GM10847 (cell line): ENCODE results near the gene C12orf60.

Experiments
- POLR2A ChIP-seq: IDR thresholded peaks from 2 replicates; pipeline ENCODE4 v1.6.1; 2011; ENCODE audit not compliant: insufficient read length; ENCODE audit errors: extremely low read depth

The C12orf60 gene

DNA sequence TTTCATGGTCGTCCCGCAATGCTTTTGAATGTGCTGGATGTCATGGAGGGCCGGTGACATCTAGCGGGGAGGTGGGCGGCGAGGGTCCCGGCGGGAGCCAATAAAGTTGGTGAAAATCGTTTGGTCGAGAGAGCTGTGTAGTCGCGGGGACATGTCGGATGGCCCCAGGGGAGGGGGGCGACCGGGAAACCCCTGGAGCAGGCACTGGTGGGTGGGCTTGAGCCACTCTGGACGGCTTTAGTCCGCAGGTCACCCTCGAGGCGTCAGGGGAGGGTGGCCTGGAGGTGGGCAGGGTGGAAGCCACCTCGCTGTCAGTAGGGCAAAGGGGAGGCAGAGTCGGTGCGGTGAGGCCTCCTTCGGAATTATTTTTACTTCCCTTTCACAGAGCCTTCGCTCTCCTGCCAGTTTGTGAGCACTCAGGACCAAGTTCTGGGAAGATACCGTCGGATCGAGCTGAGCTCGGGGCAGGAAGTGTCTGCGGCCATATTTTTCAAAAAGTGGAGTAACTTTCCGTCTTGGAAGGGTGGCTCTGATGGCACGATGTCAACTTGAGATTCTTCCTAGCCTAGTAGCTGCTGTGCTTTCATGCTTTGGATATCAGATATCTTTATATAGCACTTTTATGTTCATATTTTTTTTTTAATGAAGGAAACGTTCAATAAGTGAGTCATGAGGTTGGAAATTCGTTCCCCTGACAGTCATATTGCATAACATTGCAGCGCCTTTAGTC lies 28.4 kb upstream of the C12orf60 start:
- no peak for TF ChIP-seq POLR2A

DNA sequence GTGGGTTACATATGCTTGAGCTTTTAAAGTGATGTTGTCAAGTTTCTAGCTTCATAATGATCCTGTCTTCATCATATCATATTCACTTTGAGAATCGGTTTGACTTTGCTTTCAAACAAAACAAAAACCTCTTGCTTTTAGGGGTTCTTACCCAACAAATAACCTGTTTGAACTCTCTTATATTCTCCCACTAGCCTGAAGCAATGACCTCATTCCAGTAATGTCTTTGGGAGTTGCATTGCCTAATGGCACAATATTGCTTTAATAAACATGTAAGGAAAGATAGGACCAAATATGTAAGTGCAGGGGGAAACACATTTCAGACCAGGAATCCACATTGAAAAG lies 27.9 kb upstream of the C12orf60 start:
- no peak for TF ChIP-seq POLR2A

DNA sequence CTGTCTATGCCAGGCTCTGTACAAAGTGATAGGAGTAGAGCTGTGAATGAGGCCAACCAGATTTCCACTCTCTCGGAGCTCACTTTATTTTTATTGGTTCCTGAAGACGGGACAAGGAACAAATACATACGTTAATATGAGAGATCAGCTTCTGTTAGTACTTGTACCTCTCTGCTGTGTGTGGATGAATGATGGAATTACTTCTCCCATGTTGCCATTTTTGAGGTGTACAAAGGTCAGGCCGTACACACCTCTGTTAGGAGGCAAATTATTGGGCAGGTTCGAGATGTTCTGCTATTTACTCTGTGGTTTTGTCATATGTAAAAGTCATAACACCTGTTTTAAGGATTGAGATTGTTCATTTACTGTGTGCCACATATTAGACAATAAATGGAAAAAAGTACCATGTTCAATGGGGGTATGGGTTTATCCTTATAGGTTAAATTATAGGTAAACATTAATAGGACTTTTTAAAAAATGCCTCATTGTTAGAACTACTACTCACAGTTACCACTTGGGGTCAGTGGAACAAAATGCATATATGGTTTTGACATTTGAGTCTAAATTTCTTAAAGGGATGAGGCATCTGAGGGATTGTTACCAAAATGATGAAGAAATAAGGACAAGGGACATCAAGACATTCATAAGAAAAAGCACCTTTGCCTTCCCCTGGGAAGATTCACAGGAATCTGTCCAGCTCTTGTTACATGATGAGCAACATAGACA lies 27.1 kb upstream of the C12orf60 start:
- TF ChIP-seq POLR2A, result no peak

DNA sequence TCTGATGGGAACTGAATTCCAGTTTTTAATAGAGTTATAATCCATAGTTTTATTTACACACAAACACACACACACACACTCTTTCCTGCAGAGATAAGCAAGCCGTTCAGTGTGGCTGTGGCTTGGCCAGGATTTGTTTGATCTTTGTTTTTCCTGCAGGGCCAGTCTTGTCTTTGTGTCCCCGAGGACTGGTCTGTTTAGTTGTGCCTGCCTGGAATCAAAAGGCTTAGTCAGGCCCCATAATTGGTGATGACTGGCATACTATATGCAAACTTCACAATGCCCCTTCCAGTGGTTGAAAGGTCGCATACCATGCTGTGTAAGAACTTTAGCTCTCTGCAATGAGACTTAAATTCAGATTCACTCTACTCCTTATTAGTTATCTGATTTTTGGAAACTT lies 26.2 kb upstream of the C12orf60 start:
- no peak for TF ChIP-seq POLR2A

DNA sequence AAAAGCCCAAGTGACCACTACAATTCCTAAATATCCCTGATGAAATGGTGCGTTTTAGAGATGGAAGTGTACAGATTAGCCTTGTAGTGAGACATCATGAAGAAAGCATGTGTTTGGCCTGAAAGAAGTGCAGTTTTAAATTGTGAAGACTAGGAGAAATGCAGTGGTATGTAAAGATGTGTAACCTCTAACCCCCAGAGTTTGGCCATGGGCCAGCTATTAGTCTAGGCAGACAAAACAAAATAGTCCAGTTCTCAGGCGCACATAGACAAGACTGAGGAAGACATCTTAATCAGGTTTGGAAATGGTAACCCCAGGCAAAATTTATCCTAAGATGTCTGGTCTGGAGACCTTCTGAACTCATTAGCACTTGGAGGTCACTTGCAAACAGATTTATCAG lies 23.6 kb upstream of the C12orf60 start:
- TF ChIP-seq POLR2A, result no peak

DNA sequence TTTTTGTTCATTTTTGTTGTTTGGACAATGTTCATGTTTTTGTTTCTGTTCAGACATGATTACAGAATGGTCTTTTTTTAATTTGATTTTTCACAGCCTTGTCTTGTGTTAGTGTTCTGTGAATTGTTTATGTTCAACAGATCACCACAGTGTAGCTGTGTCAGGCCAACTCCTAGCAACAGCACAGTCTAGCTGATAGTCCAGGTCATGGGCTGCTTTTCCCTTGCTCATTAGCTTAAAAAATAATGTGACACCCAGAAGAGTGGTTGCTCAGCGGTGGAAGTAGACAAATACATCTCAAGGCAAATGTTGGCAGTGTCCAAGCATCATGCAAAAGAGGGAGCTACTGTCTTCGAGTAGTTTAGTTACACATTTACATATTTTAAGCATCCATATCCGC lies 22.6 kb upstream of the C12orf60 start:
- TF ChIP-seq POLR2A, result no peak

DNA sequence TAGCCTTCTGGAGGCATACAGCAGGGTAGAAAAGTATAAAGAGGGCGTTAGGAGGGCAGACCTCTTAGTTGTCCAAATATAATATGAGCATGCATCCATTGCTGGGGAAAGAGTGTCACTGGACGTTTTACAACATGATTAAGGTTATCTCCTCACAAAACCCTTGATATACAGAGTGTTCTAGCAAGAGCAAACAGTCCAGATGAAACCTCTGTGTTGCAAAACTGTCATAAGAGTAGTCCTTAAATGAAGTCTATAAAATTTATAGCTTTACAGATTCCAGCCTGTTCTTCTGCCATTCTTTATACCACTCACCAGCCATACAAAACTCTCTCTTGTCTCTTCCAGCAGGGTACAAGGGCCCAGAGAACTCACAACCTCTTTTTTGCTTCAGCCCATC lies 21.9 kb upstream of the C12orf60 start:
- TF ChIP-seq POLR2A, result no peak

DNA sequence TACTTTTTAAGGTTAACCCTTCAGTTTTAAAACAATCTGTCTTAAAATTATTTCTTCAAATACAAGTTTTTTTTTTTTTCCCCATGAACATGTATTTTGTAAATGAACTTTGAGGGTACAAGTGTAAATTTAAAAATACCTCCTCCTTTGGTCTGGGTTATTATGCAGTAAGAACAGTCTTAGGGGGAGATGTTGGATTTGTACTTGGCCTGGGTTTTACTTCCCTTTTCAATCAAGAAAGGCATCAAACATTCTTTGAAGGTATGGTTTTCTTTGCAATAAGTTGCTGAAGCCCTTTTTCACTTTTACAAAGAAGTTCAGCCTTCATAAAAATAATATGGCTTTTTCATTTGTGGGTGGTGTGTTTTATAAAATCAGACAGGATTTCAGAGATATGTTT lies 20.7 kb upstream of the C12orf60 start:
- no peak for TF ChIP-seq POLR2A

DNA sequence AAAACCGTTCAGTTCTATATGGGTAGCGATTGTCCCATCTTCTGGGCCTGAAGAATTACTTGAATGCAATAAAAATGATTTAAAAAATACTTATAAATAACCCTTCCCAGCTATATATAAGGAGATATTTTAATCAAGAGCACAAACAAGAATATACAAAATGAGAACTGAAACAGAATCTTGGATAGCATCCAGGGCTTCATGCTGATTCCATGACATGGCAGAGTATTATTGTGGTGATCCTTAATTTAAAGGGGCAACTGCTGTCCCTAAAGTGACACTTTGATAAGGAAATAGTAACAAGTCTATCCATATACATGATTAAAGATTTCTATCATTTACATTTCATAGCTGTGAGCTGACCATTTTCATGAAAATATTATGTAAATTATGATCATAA lies 19.0 kb upstream of the C12orf60 start:
- no peak for TF ChIP-seq POLR2A

DNA sequence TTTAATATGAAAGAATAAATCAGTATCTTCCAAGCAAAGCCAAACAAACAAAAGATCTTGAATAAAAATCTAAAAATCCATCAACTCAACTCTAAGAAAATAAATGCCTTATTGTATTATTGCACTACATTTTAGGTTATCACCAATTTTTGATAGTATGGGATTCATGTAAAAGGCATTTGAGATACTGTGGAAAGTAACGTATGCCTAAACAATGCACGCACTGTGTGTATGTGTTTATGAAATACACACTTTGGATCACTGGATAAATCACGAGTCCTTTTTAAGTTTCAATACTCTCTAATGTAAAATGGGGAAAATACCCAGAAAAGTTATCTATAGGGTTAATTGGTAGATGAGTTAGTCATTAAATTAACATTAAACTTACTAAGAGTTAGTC lies 17.9 kb upstream of the C12orf60 start:
- no peak for TF ChIP-seq POLR2A

DNA sequence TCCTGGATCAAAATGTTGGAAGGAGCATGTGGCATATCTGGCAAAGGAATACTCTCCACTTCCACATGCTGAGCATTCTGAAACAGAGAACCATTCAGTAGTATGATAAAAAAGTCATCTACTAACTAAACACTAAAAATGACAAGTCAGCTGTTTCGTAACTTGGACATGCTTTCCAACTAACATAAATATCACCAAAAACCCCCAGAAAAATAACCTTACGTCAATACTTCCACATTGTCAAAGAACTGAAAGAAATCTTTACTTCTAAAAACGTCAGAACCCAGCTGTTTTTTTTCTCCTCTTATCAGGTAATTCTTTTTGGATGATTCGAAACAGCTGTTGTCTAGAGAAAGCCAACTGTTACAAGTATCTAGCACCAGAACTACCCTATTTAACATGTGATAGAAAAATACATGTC lies 8.4 kb upstream of the C12orf60 start:
- TF ChIP-seq POLR2A, result no peak

DNA sequence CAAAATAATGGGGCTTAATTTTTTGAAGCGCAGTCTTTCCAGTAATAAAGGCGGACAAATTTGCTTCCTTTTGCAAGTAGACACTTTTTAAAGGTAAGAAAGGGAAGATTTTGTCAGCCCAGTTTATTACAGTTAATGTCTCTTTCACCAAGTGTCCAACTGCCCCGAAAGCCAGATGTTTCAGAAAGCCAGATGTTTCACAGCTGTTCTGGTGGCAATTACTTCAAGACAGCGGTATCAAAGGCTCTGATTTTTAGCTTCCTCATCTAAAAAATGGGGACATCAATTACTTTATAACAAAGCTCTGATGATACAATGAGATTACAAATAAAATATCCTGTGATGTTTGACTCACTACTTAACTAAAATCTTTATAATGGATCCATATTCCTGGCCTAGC lies 1.2 kb upstream of the C12orf60 start:
- TF ChIP-seq POLR2A, result no peak

DNA sequence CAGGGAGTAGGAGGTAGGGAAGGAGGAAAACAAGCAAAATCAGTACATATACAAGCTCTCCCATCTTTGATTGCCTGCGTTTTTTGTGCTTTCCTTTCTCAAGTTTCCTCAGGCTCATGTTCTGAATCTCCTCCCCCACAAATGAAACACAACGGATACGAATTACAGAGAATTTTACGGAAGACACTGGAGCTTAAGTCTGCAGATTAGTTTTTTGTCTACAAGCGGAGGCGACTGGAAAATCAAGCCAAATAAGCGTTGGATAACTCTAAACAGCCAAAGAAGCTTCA lies 804 bp upstream of the C12orf60 start:
- no peak for TF ChIP-seq POLR2A

DNA sequence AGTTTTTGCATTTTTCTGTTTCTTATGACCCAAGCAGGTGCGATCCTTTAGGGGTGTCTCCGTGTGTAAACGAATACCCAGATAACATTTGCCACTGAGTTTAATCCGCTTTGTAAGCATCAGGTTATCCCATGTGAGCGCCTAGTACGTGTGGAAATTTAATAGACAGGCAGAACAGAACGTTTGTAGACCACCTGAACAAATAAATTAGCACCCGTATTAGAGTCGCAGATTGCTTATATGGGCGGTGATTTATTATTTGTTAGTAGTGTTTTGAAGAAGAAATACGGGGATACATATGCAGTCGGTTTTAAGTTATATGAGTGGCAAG lies 325 bp downstream of the C12orf60 start:
- no peak for TF ChIP-seq POLR2A

DNA sequence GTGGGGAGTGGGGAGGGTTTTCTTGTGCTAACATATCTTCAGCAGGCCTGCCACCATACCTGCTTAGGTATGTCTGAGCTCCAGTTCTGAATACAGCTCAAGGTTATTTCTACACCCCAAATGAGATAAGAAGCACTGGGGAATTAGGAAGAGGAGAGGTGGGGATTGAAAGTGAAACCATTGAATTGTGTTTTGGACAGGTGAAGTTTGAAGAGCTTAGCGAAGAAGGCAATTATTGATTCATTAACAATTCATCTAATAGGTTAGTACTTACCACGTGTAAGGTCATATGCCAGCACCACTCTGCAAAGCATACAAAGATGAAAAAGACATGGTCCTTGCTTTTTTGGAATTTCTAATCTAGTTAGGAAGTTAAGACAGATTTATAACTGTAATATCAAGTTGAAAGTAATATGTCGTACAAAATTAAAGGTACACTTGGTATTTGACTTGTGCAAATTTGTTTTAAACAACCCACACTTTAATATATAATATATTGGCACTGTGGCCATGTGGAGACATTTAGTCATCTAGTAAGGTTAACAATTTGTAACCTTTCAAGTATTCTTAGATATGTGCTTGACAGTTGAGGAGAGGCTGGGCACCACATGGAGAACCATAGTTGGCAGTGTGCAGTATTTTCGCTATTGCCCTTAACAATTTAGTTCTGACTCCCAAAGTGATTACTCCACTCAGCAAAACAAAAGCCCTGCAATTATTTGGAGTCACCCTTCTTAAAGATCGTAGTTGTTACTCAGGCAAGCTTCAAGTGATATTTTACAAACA lies 6.9 kb downstream of the C12orf60 start:
- no peak for TF ChIP-seq POLR2A

DNA sequence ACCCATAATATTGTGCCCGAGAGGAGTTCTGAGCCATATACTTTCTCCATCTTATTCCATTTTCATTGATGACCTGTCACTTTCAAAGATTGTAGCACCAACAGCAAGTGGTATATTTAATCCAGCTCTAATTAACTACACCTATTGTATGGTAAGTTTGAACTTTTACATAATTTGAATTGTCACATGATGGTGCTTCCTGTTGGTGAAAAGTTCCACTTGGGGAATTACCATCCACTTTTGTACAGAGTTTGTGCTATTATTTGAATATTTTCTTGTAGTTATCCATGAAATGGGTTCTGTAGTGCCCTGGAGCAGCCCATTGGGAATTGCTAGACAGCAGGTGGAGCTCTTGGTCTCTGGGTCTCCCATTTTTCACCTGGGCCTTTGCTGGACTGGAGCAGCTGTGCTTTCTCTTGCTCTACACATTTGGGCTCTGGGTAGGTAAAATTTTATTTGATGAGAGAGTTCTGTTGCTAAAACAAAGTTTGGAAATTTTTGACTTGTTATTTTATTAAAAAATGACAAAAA lies 7.5 kb downstream of the C12orf60 start:
- TF ChIP-seq POLR2A, result no peak
